B cell (primary cell): ENCODE results near the gene PHACTR4. TPM values are rescaled to one million over a fixed set of nuclear protein-coding genes. Genes with fewer than 3 reads are reported as not detected.
A peak's percentile ranks its signal among the peaks of the same experiment; 100 is the strongest.

Experiments
- ATAC-seq: fragments of 200-7000 bp; cut with Tn5 transposase; one replicate; pipeline ENCODE4 v1.10.0; 2021; ENCODE audit warnings: low read depth, mild to moderate bottlenecking, moderate number of reproducible peaks, moderate library complexity
- CTCF ChIA-PET: fragments of 350-600 bp; sonication (Branson Sonifier 250); formaldehyde crosslinking; loops from one replicate; lab custom pipeline; 2021; ENCODE audit warnings: antibody characterized with exemption, inconsistent platforms; lab: Charles Lee
- POLR2A ChIA-PET: fragments of 350-600 bp; sonication (Branson Sonifier 250); formaldehyde crosslinking; loops from one replicate; lab custom pipeline; 2021; ENCODE audit warnings: antibody characterized with exemption; lab: Charles Lee
- DNase-seq: peaks from one replicate; pipeline ENCODE4 v3.0.0; 2013
- H2AFZ ChIP-seq: 2 replicates; pipeline ENCODE4 v1.6.1; 2012; ENCODE audit warnings: mild to moderate bottlenecking, low read depth, low read length; ENCODE audit not compliant: insufficient read depth, poor library complexity, severe bottlenecking
- H3K27ac ChIP-seq, 2 donors: 1 replicate in 1 of 2; 2 replicates in 1 of 2; pipeline ENCODE4 v1.5.1; 2012 to 2013; ENCODE audit warnings: low read length in 2 of 2, mild to moderate bottlenecking in 2 of 2, moderate library complexity in 1 of 2
- H3K27me3 ChIP-seq, 4 experiments: fragments of 200-600 bp in 1 of 4; sonication (generic) in 1 of 4; replicated peaks in 1 of 4; 1 replicate in 2 of 4; 2 replicates in 2 of 4; pipeline versions ENCODE4 v1.6.1 to v1.7.0; 2013 to 2016; ENCODE audit warnings: low read length in 3 of 4, mild to moderate bottlenecking in 2 of 4, mixed read lengths in 1 of 4, moderate library complexity in 1 of 4; ENCODE audit not compliant: insufficient read depth in 4 of 4, control insufficient read depth in 3 of 4; ENCODE audit errors: control extremely low read depth in 1 of 4
- H3K36me3 ChIP-seq, 2 experiments: replicated peaks in 1 of 2; 1 replicate in 1 of 2; 2 replicates in 1 of 2; pipeline versions ENCODE4 v1.6.1 to v1.7.1; 2013; ENCODE audit warnings: low read length in 1 of 2; ENCODE audit not compliant: insufficient read depth in 2 of 2, control insufficient read depth in 1 of 2; ENCODE audit errors: control extremely low read depth in 1 of 2, extremely low read depth in 1 of 2
- H3K4me1 ChIP-seq, 2 donors: fragments of 200-600 bp in 1 of 2; sonication (generic) in 1 of 2; 1 replicate in 1 of 2; 2 replicates in 1 of 2; pipeline versions ENCODE4 v1.5.1 to v1.6.1; 2013 to 2017; ENCODE audit warnings: low read length in 2 of 2; ENCODE audit not compliant: control insufficient read depth in 2 of 2, insufficient read depth in 2 of 2
- H3K4me2 ChIP-seq: replicated peaks from 2 replicates; pipeline ENCODE3; 2012; ENCODE audit warnings: mild to moderate bottlenecking, low read depth, low read length; ENCODE audit not compliant: poor library complexity, severe bottlenecking
- H3K4me3 ChIP-seq, 5 experiments: fragments of 200-600 bp in 1 of 5; sonication (generic) in 1 of 5; 1 replicate in 3 of 5; 2 replicates in 2 of 5; pipeline versions ENCODE4 v1.5.1 to v1.7.0; 2011 to 2016; ENCODE audit warnings: low read length in 4 of 5, mild to moderate bottlenecking in 4 of 5, low read depth in 2 of 5, control low read depth in 1 of 5, moderate library complexity in 1 of 5; ENCODE audit not compliant: insufficient read depth in 1 of 5; ENCODE audit errors: control extremely low read depth in 1 of 5, extremely low read depth in 1 of 5
- H3K79me2 ChIP-seq: fragments of 200-600 bp; sonication (generic); one replicate; pipeline ENCODE4 v1.6.0; 2016; ENCODE audit warnings: low read length; ENCODE audit not compliant: control insufficient read depth, insufficient read depth
- H3K9ac ChIP-seq: fragments of 200-600 bp; sonication (generic); 2 replicates; pipeline ENCODE4 v1.6.1; 2017; ENCODE audit warnings: mild to moderate bottlenecking, low read length, moderate library complexity
- H3K9me3 ChIP-seq, 3 donors: one replicate each; pipeline versions ENCODE4 v1.6.1 to v1.7.1; 2013; ENCODE audit warnings: low read length in 2 of 3; ENCODE audit not compliant: control insufficient read depth in 2 of 3, insufficient read depth in 1 of 3; ENCODE audit errors: control extremely low read depth in 1 of 3
- H4K20me1 ChIP-seq: 2 replicates; pipeline ENCODE4 v1.6.0; 2012; ENCODE audit warnings: mild to moderate bottlenecking, low read length; ENCODE audit not compliant: insufficient read depth, control insufficient read depth, poor library complexity, severe bottlenecking
- H3K27ac Mint-ChIP-seq: one replicate; pipeline ENCODE4 v1.8.0; 2021; ENCODE audit warnings: mixed read lengths
- H3K27me3 Mint-ChIP-seq: one replicate; pipeline ENCODE4 v1.8.0; 2021; ENCODE audit warnings: mixed read lengths
- H3K4me1 Mint-ChIP-seq: one replicate; pipeline ENCODE4 v1.8.0; 2021; ENCODE audit warnings: mixed read lengths
- H3K4me3 Mint-ChIP-seq: one replicate; pipeline ENCODE4 v1.8.0; 2021; ENCODE audit warnings: mixed read lengths
- H3K9me3 Mint-ChIP-seq: one replicate; pipeline ENCODE4 v1.8.0; 2022; ENCODE audit warnings: mixed read lengths; ENCODE audit not compliant: insufficient read depth
- EZH2 ChIP-seq: IDR thresholded peaks from 2 replicates; pipeline ENCODE4 v1.6.1; 2012; ENCODE audit warnings: borderline replicate concordance, low read depth, mild to moderate bottlenecking, moderate library complexity, low read length; ENCODE audit not compliant: insufficient read depth, poor library complexity, severe bottlenecking
- WGBS: methylation state at CpG from one replicate; pipeline ENCODE4 v1.1.5; 2013; ENCODE audit warnings: missing lambda C conversion rate; ENCODE audit not compliant: insufficient coverage; 5-methylcytosine and 5-hydroxymethylcytosine counted together
- intact Hi-C: fragments of 100-400 bp; cut with micrococcal nuclease; formaldehyde crosslinking; loops from one replicate; pipeline ENCODE4 v1.10.0; 2022
- polyA plus RNA-seq: library from polyadenylated mRNA; depleted of rRNA; stranded (reverse); fragments of >200 nt; gene quantifications from 2 replicates; pipeline ENCODE4 v1.2.3, GENCODE V29; 2012
- total RNA-seq, 2 donors: library from RNA; stranded (reverse); fragments of 120-200 nt in 1 of 2; gene quantifications; 1 replicate in 1 of 2; 2 replicates in 1 of 2; pipeline versions ENCODE4 v1.2.3 to v1.2.4, GENCODE V29; 2013 to 2022
- TF ChIP-seq, protein P1 (sequence below): fragments of 200-600 bp; IDR thresholded peaks from one replicate; pipeline ENCODE4 v1.8.0; 2022; ENCODE audit warnings: antibody characterized with exemption, mild to moderate bottlenecking

The PHACTR4 gene
- total and polyA plus RNA-seq, 2 donors (not counting 1 experiment from before 2014, with no cell fraction given), result 9.8 to 41.6 TPM

DNA sequence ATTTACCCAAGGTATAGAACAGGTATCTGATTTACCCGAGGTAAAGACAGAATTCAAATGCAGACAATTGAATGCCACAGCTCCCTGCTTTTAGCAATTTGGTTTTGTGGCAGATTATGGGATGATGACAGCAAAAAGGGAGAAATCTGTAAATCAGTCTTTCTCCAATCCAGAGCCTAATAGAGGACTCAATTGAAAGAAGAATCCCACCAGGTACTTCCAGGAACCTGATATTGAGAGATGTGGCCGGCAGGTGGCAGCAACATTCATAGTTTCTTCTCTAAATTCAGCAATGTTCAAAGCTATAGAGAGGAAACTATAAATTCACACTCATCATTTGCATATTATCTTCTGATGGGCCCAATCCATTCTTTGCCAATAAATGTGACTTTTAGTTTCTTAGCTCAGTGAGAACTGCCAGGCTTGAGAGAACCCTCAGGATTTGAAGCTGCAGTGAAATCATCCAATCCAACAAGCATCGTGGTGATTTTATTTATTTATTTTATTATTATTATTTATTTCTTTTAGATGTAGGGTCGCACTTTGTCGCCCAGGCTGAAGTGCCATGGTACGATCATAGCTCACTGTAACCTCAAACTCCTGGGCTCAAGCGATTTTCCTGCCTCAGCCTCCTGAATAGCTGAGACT, 9.8 kb upstream of the PHACTR4 start:
- TF ChIP-seq, protein P1, sequence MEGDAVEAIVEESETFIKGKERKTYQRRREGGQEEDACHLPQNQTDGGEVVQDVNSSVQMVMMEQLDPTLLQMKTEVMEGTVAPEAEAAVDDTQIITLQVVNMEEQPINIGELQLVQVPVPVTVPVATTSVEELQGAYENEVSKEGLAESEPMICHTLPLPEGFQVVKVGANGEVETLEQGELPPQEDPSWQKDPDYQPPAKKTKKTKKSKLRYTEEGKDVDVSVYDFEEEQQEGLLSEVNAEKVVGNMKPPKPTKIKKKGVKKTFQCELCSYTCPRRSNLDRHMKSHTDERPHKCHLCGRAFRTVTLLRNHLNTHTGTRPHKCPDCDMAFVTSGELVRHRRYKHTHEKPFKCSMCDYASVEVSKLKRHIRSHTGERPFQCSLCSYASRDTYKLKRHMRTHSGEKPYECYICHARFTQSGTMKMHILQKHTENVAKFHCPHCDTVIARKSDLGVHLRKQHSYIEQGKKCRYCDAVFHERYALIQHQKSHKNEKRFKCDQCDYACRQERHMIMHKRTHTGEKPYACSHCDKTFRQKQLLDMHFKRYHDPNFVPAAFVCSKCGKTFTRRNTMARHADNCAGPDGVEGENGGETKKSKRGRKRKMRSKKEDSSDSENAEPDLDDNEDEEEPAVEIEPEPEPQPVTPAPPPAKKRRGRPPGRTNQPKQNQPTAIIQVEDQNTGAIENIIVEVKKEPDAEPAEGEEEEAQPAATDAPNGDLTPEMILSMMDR, result peak; percentile 80
- no peak for TF ChIP-seq EZH2
- Mint-ChIP-seq H3K4me1 (peaks cover 2% of the 10 kb centered on the region), H3K27ac (no peak overlapping the region), H3K9me3 (no peaks in the 10 kb centered on the region), H3K4me3 (no peak overlapping the region), H3K27me3 (no peaks in the 10 kb centered on the region)
- H3K27me3 ChIP-seq, result no peaks in the 10 kb centered on the region
- H3K9ac ChIP-seq, result no peak overlapping the region
- DNase-seq (peak; percentile 78), ATAC-seq (peak; percentile 73)
- no peaks in the 10 kb centered on the region for H3K36me3 ChIP-seq
- H3K4me3 ChIP-seq, result no peak overlapping the region
- no peak overlapping the region for H3K4me2 ChIP-seq
- H3K9me3 ChIP-seq, result no peaks in the 10 kb centered on the region
- H3K27ac ChIP-seq, result no peak overlapping the region
- no peaks in the 10 kb centered on the region for H3K79me2 ChIP-seq
- no peaks in the 10 kb centered on the region for H4K20me1 ChIP-seq
- WGBS, result no CpG with 5 or more reads among the region's 7 CpGs
- ChIA-PET POLR2A (interaction anchor here (0.6 to 0.7 kb wide), 4 partner anchors 10 to 242 kb away, joined by 3 to 6 read pairs (median 4); partner anchors contain the start of gene PHACTR4), CTCF (interaction anchor here (0.7 to 6.0 kb wide), 37 partner anchors 8 to 843 kb away, joined by 3 to 115 read pairs (median 4); partner anchors contain the start of genes PHACTR4, RCC1 and SRSF4)
- no peak overlapping the region for H2AFZ ChIP-seq
- intact Hi-C loops, result loop anchor here (1.0 kb wide), 2 partner anchors 10 to 518 kb away; partner anchors contain the start of gene PHACTR4
- H3K4me1 ChIP-seq, result peaks cover 0 to 4% of the 10 kb centered on the region in 2 donors

DNA sequence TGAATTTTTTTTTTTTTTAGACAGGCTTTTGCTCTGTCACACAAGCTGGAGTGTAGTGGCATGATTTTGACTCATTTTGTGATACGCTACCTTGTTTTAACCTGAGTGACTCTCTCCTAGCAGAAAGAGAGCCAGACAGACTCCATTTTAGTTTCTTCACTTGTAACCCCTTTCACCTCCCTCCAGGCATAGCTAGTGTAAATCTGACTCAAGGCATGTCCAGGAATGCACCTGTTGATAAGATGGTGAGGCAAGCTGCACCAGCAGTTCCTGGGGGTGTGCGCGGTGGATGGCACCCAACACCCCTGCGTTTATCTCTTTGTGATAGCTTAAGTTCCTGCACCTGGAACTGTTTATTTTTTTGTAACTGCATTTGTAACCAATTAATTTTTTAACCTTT, 4.7 kb upstream of the PHACTR4 start:
- Histone ChIP-seq H4K20me1 (no peaks in the 10 kb centered on the region), H3K4me1 (peaks cover 5 to 7% of the 10 kb centered on the region in 2 donors), H3K27me3 (no peaks in the 10 kb centered on the region), H2AFZ (no peak overlapping the region), H3K9ac (no peak overlapping the region), H3K36me3 (no peaks in the 10 kb centered on the region), H3K4me3 (no peak overlapping the region), H3K79me2 (peaks cover 3% of the 10 kb centered on the region), H3K27ac (no peak overlapping the region), H3K9me3 (no peaks in the 10 kb centered on the region), H3K4me2 (no peak overlapping the region)
- TF ChIP-seq, protein P1, result no peak
- no peak for TF ChIP-seq EZH2
- ChIA-PET CTCF (interaction anchor here (0.7 to 2.0 kb wide), 5 partner anchors 10 to 835 kb away, joined by 3 to 9 read pairs (median 5); no protein-coding TSS in a partner anchor), POLR2A (no interaction called here)
- Mint-ChIP-seq H3K27ac (no peak overlapping the region), H3K4me3 (no peak overlapping the region), H3K27me3 (no peaks in the 10 kb centered on the region), H3K9me3 (no peaks in the 10 kb centered on the region), H3K4me1 (peaks cover 11% of the 10 kb centered on the region)
- ATAC-seq (no peak), DNase-seq (no peak)
- intact Hi-C loops, result no loop called here
- no CpG with 5 or more reads among the region's 4 CpGs for WGBS
